ENCODE measurements around the gene CD8A. TPM values are rescaled to one million over a fixed set of nuclear protein-coding genes. Genes with fewer than 3 reads are reported as not detected.
A peak's percentile ranks its signal among the peaks of the same experiment; 100 is the strongest.

CD8A gene
- total RNA-seq, 1 experiment from 2014 or later, result 0.18 TPM

- in situ Hi-C loops (cut with HindIII; ENCODE audit: low pct_unique_long_range_greater_than_20kb, low sequenced_read_pairs), result no loop called here
Observed at GRCh38 chr2:86818114-86818801, 27.5 kb upstream of the CD8A start.

GRCh38 chr2:86815611-86816010 is 24.9 kb upstream of the CD8A start:
- in situ Hi-C loops (cut with HindIII; ENCODE audit: low pct_unique_long_range_greater_than_20kb, low sequenced_read_pairs), result no loop called here

More at GRCh38 chr2:86818114-86818801, 27.5 kb upstream of the CD8A start:
- no peak for DNase-seq (ENCODE audit: low read depth, low spot score)

GRCh38 chr2:86809481-86810121 is 18.9 kb upstream of the CD8A start:
- in situ Hi-C loops (cut with HindIII; ENCODE audit: low pct_unique_long_range_greater_than_20kb, low sequenced_read_pairs), result no loop called here
- DNase-seq (ENCODE audit: low read depth, low spot score), result no peak

More at GRCh38 chr2:86815611-86816010, 24.9 kb upstream of the CD8A start:
- no peak for DNase-seq (ENCODE audit: low read depth, low spot score)

- in situ Hi-C loops (cut with HindIII; ENCODE audit: low pct_unique_long_range_greater_than_20kb, low sequenced_read_pairs), result no loop called here
- peak; percentile 89 for DNase-seq (ENCODE audit: low read depth, low spot score)
Observed at GRCh38 chr2:86808315-86809161, 17.8 kb upstream of the CD8A start.

- in situ Hi-C loops (cut with HindIII; ENCODE audit: low pct_unique_long_range_greater_than_20kb, low sequenced_read_pairs), result no loop called here
- peak; percentile 45 for DNase-seq (ENCODE audit: low read depth, low spot score)
Observed at GRCh38 chr2:86807468-86808275, 17.0 kb upstream of the CD8A start.

- DNase-seq (ENCODE audit: low read depth, low spot score), result no peak
- in situ Hi-C loops (cut with HindIII; ENCODE audit: low pct_unique_long_range_greater_than_20kb, low sequenced_read_pairs), result no loop called here
Observed at GRCh38 chr2:86807133-86807467, 16.4 kb upstream of the CD8A start.

GRCh38 chr2:86806059-86806857 is 15.5 kb upstream of the CD8A start:
- in situ Hi-C loops (cut with HindIII; ENCODE audit: low pct_unique_long_range_greater_than_20kb, low sequenced_read_pairs), result no loop called here
- DNase-seq (ENCODE audit: low read depth, low spot score), result no peak

GRCh38 chr2:86800856-86801567 is 10.3 kb upstream of the CD8A start:
- in situ Hi-C loops (cut with HindIII; ENCODE audit: low pct_unique_long_range_greater_than_20kb, low sequenced_read_pairs), result no loop called here
- no peak for DNase-seq (ENCODE audit: low read depth, low spot score)

- in situ Hi-C loops (cut with HindIII; ENCODE audit: low pct_unique_long_range_greater_than_20kb, low sequenced_read_pairs), result no loop called here
- no peak for DNase-seq (ENCODE audit: low read depth, low spot score)
Observed at GRCh38 chr2:86794861-86795260, 4.1 kb upstream of the CD8A start.

- in situ Hi-C loops (cut with HindIII; ENCODE audit: low pct_unique_long_range_greater_than_20kb, low sequenced_read_pairs), result no loop called here
- no peak for DNase-seq (ENCODE audit: low read depth, low spot score)
Observed at GRCh38 chr2:86793752-86794151, 3.0 kb upstream of the CD8A start.

GRCh38 chr2:86791573-86791972 is 860 bp upstream of the CD8A start:
- in situ Hi-C loops (cut with HindIII; ENCODE audit: low pct_unique_long_range_greater_than_20kb, low sequenced_read_pairs), result no loop called here
- no peak for DNase-seq (ENCODE audit: low read depth, low spot score)

- DNase-seq (ENCODE audit: low read depth, low spot score), result no peak
- in situ Hi-C loops (cut with HindIII; ENCODE audit: low pct_unique_long_range_greater_than_20kb, low sequenced_read_pairs), result no loop called here
Observed at GRCh38 chr2:86790134-86790675, 508 bp downstream of the CD8A start.

GRCh38 chr2:86789687-86790133 is 1.0 kb downstream of the CD8A start:
- in situ Hi-C loops (cut with HindIII; ENCODE audit: low pct_unique_long_range_greater_than_20kb, low sequenced_read_pairs), result no loop called here

GRCh38 chr2:86788881-86789686 is 1.6 kb downstream of the CD8A start:
- DNase-seq (ENCODE audit: low read depth, low spot score), result no peak
- in situ Hi-C loops (cut with HindIII; ENCODE audit: low pct_unique_long_range_greater_than_20kb, low sequenced_read_pairs), result no loop called here

More at GRCh38 chr2:86789687-86790133, 1.0 kb downstream of the CD8A start:
- no peak for DNase-seq (ENCODE audit: low read depth, low spot score)

- in situ Hi-C loops (cut with HindIII; ENCODE audit: low pct_unique_long_range_greater_than_20kb, low sequenced_read_pairs), result no loop called here
- no peak for DNase-seq (ENCODE audit: low read depth, low spot score)
Observed at GRCh38 chr2:86788165-86788564, 2.5 kb downstream of the CD8A start.
